GM12878 (cell line): ENCODE data around the gene ZNF837.

Source experiments
- EZH2 ChIP-seq: IDR thresholded peaks from 2 replicates; pipeline ENCODE4 v1.6.1; 2012; ENCODE audit warnings: low read depth, mild to moderate bottlenecking, control low read depth, inconsistent platforms, low read length, borderline replicate concordance; ENCODE audit not compliant: control insufficient read depth
- NFIC ChIP-seq: IDR thresholded peaks from 2 replicates; pipeline ENCODE4 v1.6.1; 2012; ENCODE audit warnings: low read depth, mild to moderate bottlenecking, inconsistent platforms, low read length, moderate library complexity
- POLR2AphosphoS5 ChIP-seq: IDR thresholded peaks from 2 replicates; pipeline ENCODE4 v1.6.1; 2011; ENCODE audit warnings: mild to moderate bottlenecking, low read length, inconsistent platforms
- RELA ChIP-seq: fragments of 450-650 bp; IDR thresholded peaks from 2 replicates; pipeline ENCODE4 v1.8.0; 2014; ENCODE audit warnings: borderline replicate concordance; ENCODE audit not compliant: partially characterized antibody
- SIN3A ChIP-seq: IDR thresholded peaks from 2 replicates; pipeline ENCODE4 v1.6.1; 2012; ENCODE audit warnings: low read depth, low read length, improper control_type of control experiment
- TAF1 ChIP-seq: IDR thresholded peaks from 2 replicates; pipeline ENCODE4 v1.6.1; 2011; ENCODE audit warnings: mild to moderate bottlenecking, low read depth, low read length, borderline replicate concordance
- TCF12 ChIP-seq: IDR thresholded peaks from 2 replicates; pipeline ENCODE4 v1.6.1; 2011; ENCODE audit warnings: low read depth, mild to moderate bottlenecking, low read length
- TF ChIP-seq, protein P1 (sequence below), 3 experiments: IDR thresholded peaks in 2 of 3; conservative IDR thresholded peaks in 1 of 3; 2 replicates each; pipeline ENCODE4 v1.5.1; 2011; ENCODE audit warnings: low read depth in 3 of 3, low read length in 3 of 3, mild to moderate bottlenecking in 3 of 3, control low read depth in 2 of 3, moderate library complexity in 2 of 3, inconsistent platforms in 1 of 3, mixed read lengths in 1 of 3; ENCODE audit not compliant: control insufficient read depth in 2 of 3, insufficient read depth in 1 of 3; ENCODE audit errors: extremely low read depth in 1 of 3

DNA sequence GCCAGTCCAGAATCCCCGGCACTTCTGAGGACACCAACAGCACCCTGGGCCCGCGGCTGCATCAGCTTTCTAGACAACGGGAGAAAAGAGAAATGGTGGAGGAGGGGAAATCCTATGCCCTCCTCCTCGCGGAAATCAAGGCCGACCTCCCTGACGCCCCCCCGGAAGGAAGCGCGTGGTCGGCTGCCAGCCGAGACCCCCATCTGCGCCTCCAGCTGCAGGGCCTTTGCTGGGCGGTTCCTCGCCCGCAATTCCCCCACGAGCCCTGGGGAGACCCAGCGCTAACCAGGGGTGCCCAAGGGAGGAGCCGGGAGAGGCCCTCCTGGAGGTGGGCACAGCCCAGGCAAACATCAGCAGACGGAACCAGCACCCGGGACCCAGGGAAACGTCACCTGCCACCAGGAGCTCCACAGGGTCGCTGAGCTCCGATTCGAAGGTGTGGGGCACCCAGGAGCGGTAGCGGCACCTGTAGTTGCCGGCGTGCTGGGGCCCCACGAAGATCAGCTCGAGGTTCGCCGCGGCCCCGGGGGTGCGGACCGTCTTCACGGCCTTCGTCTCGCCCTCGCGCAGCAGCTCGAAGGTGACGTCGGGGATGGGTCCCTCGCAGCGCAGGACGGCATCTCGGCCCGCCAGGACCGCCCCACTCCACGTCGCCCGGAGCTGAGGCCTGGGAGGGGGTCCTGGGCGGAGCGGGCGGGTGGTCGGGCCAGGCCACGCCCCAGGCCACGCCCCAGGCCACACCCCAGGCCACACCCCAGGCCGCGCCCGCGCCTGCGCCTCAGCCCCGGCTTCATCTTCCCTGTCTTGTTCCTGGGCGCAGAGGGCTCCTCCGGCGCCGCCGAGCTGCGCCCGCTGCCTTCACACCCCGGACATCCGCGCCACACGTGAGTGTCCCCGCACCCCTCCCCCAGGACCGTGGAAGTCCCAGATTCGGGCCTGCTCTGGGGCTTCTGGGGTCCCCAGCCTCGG lies 33.6 kb downstream of the ZNF837 start:
- TF ChIP-seq, protein P1, sequence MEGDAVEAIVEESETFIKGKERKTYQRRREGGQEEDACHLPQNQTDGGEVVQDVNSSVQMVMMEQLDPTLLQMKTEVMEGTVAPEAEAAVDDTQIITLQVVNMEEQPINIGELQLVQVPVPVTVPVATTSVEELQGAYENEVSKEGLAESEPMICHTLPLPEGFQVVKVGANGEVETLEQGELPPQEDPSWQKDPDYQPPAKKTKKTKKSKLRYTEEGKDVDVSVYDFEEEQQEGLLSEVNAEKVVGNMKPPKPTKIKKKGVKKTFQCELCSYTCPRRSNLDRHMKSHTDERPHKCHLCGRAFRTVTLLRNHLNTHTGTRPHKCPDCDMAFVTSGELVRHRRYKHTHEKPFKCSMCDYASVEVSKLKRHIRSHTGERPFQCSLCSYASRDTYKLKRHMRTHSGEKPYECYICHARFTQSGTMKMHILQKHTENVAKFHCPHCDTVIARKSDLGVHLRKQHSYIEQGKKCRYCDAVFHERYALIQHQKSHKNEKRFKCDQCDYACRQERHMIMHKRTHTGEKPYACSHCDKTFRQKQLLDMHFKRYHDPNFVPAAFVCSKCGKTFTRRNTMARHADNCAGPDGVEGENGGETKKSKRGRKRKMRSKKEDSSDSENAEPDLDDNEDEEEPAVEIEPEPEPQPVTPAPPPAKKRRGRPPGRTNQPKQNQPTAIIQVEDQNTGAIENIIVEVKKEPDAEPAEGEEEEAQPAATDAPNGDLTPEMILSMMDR (IDR thresholded peaks at IDR 0.05 in 2 of 3, conservative IDR thresholded peaks at IDR 0.05 in 1 of 3; ENCODE audit: control insufficient read depth in 2 of 3, extremely low read depth in 1 of 3, insufficient read depth in 1 of 3, low read depth in 3 of 3, low read length in 3 of 3), result no peak
- no peak for TF ChIP-seq TAF1
- TF ChIP-seq EZH2, result no peak
- TF ChIP-seq RELA, result no peak
- peak; percentile 54; the same call in 1 of the 2 replicates for TF ChIP-seq POLR2AphosphoS5
- no peak for TF ChIP-seq SIN3A
- TF ChIP-seq NFIC, result no peak
- TF ChIP-seq TCF12, result 0 out of 2 replicates have a peak, but pooled peaks have one; percentile 4
